NCI-H226 (cell line): Measurements from ENCODE around the gene KLF14.
"Not testable (repeated sequence)": the region's sequence is repeated elsewhere in the genome, so short reads cannot be mapped to it uniquely, and the experiment has no call there.

Source experiments
- DNase-seq: peaks from one replicate; pipeline ENCODE4 v3.0.0-alpha.2; 2015

KLF14 gene

GRCh38 chr7:130733931-130734814 lies at the start of gene KLF14:
Gene KLF14, minus strand, starts transcription at chr7:130734207. Its CDS starts 174 bp downstream, at chr7:130734033.
- peak; percentile 1 for DNase-seq

- no peak for DNase-seq
Measured at GRCh38 chr7:130781346-130781745, 47.3 kb upstream of the KLF14 start.

- no peak for DNase-seq
Measured at GRCh38 chr7:130777426-130777825, 43.4 kb upstream of the KLF14 start.

GRCh38 chr7:130772456-130772855 lies 38.4 kb upstream of the KLF14 start:
- not testable (repeated sequence) for DNase-seq

- DNase-seq, result no peak
Measured at GRCh38 chr7:130768854-130769253, 34.8 kb upstream of the KLF14 start.

- DNase-seq, result not testable (repeated sequence)
Measured at GRCh38 chr7:130764569-130764968, 30.6 kb upstream of the KLF14 start.

GRCh38 chr7:130758429-130759056 lies 24.5 kb upstream of the KLF14 start:
- DNase-seq, result peak; percentile 3

- no peak for DNase-seq
Measured at GRCh38 chr7:130756316-130756715, 22.3 kb upstream of the KLF14 start.

- no peak for DNase-seq
Measured at GRCh38 chr7:130752424-130752823, 18.4 kb upstream of the KLF14 start.

GRCh38 chr7:130750755-130751154 lies 16.7 kb upstream of the KLF14 start:
- no peak for DNase-seq

GRCh38 chr7:130748531-130749389 lies 14.8 kb upstream of the KLF14 start:
- no peak for DNase-seq

- DNase-seq, result no peak
Measured at GRCh38 chr7:130741331-130741995, 7.5 kb upstream of the KLF14 start.

- DNase-seq, result no peak
Measured at GRCh38 chr7:130740606-130741005, 6.6 kb upstream of the KLF14 start.

- no peak for DNase-seq
Measured at GRCh38 chr7:130736298-130736900, 2.4 kb upstream of the KLF14 start.

GRCh38 chr7:130734815-130735716 lies 1.1 kb upstream of the KLF14 start:
- no peak for DNase-seq

- DNase-seq, result peak; percentile 9
Measured at GRCh38 chr7:130732980-130733930, 752 bp downstream of the KLF14 start.

GRCh38 chr7:130723784-130724183 lies 10.2 kb downstream of the KLF14 start:
- peak; percentile 45 for DNase-seq

GRCh38 chr7:130721486-130722277 lies 12.3 kb downstream of the KLF14 start:
- peak; percentile 42 for DNase-seq

- no peak for DNase-seq
Measured at GRCh38 chr7:130719541-130719940, 14.5 kb downstream of the KLF14 start.
